Subcutaneous adipose tissue (tissue), 4 donors: ENCODE data around the gene CNTNAP2. TPM values are rescaled to one million over a fixed set of nuclear protein-coding genes. Genes with fewer than 3 reads are reported as not detected.

ENCODE experiments used
- total RNA-seq, 4 donors: library from RNA; depleted of rRNA; stranded (reverse); fragments of >200 nt; gene quantifications; one replicate each; pipeline ENCODE4 v1.1.0, GENCODE V29; 2016
- TF ChIP-seq, protein P1 (sequence below): fragments of 450-650 bp; IDR thresholded peaks from one replicate; pipeline ENCODE4 v1.5.1; 2016; ENCODE audit warnings: low read depth, mild to moderate bottlenecking, control low read depth, antibody characterized with exemption, moderate library complexity

Gene CNTNAP2
- total RNA-seq, 4 donors from 2014 or later = not detected

GRCh38 chr7:148031019-148031418 is 1914.4 kb downstream of the CNTNAP2 start:
- TF ChIP-seq, protein P1, sequence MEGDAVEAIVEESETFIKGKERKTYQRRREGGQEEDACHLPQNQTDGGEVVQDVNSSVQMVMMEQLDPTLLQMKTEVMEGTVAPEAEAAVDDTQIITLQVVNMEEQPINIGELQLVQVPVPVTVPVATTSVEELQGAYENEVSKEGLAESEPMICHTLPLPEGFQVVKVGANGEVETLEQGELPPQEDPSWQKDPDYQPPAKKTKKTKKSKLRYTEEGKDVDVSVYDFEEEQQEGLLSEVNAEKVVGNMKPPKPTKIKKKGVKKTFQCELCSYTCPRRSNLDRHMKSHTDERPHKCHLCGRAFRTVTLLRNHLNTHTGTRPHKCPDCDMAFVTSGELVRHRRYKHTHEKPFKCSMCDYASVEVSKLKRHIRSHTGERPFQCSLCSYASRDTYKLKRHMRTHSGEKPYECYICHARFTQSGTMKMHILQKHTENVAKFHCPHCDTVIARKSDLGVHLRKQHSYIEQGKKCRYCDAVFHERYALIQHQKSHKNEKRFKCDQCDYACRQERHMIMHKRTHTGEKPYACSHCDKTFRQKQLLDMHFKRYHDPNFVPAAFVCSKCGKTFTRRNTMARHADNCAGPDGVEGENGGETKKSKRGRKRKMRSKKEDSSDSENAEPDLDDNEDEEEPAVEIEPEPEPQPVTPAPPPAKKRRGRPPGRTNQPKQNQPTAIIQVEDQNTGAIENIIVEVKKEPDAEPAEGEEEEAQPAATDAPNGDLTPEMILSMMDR = no peak

DNA sequence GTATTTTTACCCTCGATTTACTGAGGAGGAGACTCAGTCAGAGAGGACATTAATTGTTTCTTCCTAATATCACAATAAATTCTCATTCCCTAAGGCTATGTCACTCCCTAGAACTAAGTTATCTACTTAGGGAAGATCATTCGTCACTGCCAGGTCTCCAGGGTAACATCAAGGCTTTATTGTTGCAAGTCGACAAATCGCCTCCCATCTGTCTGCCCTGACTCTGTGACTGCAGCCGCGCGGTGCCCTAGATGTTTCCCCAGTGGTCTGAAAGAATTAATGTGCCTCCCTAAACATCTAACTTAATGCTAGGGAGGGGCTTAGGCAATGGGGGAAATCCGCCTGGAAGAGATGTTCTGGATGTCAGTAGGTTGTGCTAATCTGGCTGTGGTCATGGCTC is 1915.2 kb downstream of the CNTNAP2 start:
- TF ChIP-seq, protein P1 = no peak

DNA sequence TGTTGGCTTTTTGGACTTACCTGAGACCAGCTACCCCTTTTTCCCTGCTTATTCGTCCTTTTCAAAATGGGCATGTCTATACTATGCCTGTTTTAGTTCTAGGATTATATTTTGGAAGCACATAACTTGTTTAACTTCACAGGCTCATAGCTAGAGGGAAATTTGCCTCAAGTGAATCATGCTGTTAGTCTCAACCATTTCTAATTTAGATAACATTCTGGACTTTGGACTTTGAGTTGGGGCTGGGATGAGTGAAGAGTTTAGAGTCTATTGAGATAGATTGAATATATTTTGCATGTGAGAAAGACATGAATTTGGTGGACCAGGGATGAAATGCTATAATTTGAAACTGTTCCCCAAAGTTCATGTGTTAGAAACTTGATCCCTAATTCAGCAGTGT is 1919.3 kb downstream of the CNTNAP2 start:
- TF ChIP-seq, protein P1 = no peak

GRCh38 chr7:148037044-148037443 is 1920.4 kb downstream of the CNTNAP2 start:
- TF ChIP-seq, protein P1 = no peak

GRCh38 chr7:148041156-148041555 is 1924.6 kb downstream of the CNTNAP2 start:
- TF ChIP-seq, protein P1 = no peak

GRCh38 chr7:148042935-148043631 is 1926.5 kb downstream of the CNTNAP2 start:
- TF ChIP-seq, protein P1 = no peak

- TF ChIP-seq, protein P1 = no peak
Measured at GRCh38 chr7:148044173-148044572, 1927.6 kb downstream of the CNTNAP2 start.
